GM12878 (cell line): ENCODE data around the gene PLK2. TPM values are rescaled to one million over a fixed set of nuclear protein-coding genes. Genes with fewer than 3 reads are reported as not detected.
A peak's percentile ranks its signal among the peaks of the same experiment; 100 is the strongest.

Experiments
- ATAC-seq: fragments of 200-7000 bp; cut with Tn5 transposase; 3 replicates; pipeline ENCODE4 v1.9.1; 2020; ENCODE audit warnings: mild to moderate bottlenecking, moderate library complexity
- BruUV-seq: library from RNA; stranded (reverse); fragments of 400-500 nt; replicated peaks from 2 replicates; lab custom pipeline; 2021; lab: Mats Ljungman, UMichigan
- CTCF ChIA-PET: fragments of 300-600 bp; sonication (Branson Sonifier 250); formaldehyde crosslinking; extraction: SDS; loops from one replicate; lab custom pipeline; 2021; ENCODE audit warnings: inconsistent platforms; lab: Yijun Ruan, JAX
- POLR2A ChIA-PET: fragments of 350-600 bp; formaldehyde crosslinking; extraction: SDS; loops from one replicate; lab custom pipeline; 2021; ENCODE audit warnings: inconsistent platforms; lab: Charles Lee
- RAD21 ChIA-PET: fragments of 300-600 bp; sonication (Branson Sonifier 250); formaldehyde crosslinking; loops from one replicate; lab custom pipeline; 2023; ENCODE audit warnings: antibody characterized with exemption; ENCODE audit not compliant: unreplicated experiment; lab: Charles Lee
- SMC1A ChIA-PET: fragments of 300-600 bp; sonication (Branson Sonifier 250); formaldehyde crosslinking; loops from one replicate; lab custom pipeline; 2023; ENCODE audit not compliant: unreplicated experiment, uncharacterized antibody; lab: Charles Lee
- DNase-seq: peaks from one replicate; pipeline ENCODE4 v3.0.0-alpha.2; 2011; ENCODE audit warnings: low read depth, low spot score
- FAIRE-seq: peaks from 3 replicates; lab custom pipeline; 2011; peaks lifted over from hg19 to GRCh38; lab: Jason Lieb, UNC
- H2AFZ ChIP-seq: 2 replicates; pipeline ENCODE4 v1.6.0; 2011; ENCODE audit warnings: low read depth, low read length, control low read depth; ENCODE audit not compliant: control insufficient read depth
- H3K27ac ChIP-seq: 2 replicates; pipeline ENCODE4 v1.5.1; 2011; ENCODE audit warnings: control low read depth; ENCODE audit not compliant: control insufficient read depth, insufficient read depth
- H3K27me3 ChIP-seq, 2 experiments: replicated peaks in 1 of 2; 2 replicates each; pipeline versions ENCODE4 v1.6.0 to v1.6.1; 2011; ENCODE audit warnings: low read length in 1 of 2; ENCODE audit not compliant: control insufficient read depth in 2 of 2, insufficient read depth in 2 of 2
- H3K36me3 ChIP-seq, 2 experiments: 2 replicates each; pipeline ENCODE4 v1.5.1; 2011; ENCODE audit warnings: low read length in 1 of 2; ENCODE audit not compliant: control insufficient read depth in 2 of 2, insufficient read depth in 2 of 2
- H3K4me1 ChIP-seq: 2 replicates; pipeline ENCODE4 v1.6.1; 2011; ENCODE audit warnings: mild to moderate bottlenecking, low read length, moderate library complexity, mixed read lengths; ENCODE audit not compliant: control insufficient read depth, insufficient read depth
- H3K4me2 ChIP-seq: 2 replicates; pipeline ENCODE4 v1.6.0; 2011; ENCODE audit warnings: control low read depth; ENCODE audit not compliant: control insufficient read depth, insufficient read depth
- H3K4me3 ChIP-seq: fragments of 200-600 bp; sonication (generic); 2 replicates; pipeline ENCODE4 v1.5.1; 2016
- H3K79me2 ChIP-seq: 2 replicates; pipeline ENCODE4 v1.6.0; 2011; ENCODE audit warnings: low read length; ENCODE audit not compliant: control insufficient read depth, insufficient read depth
- H3K9ac ChIP-seq: 2 replicates; pipeline ENCODE4 v1.8.0; 2011; ENCODE audit warnings: low read length, control low read depth, mixed read lengths; ENCODE audit not compliant: control insufficient read depth, insufficient read depth
- H3K9me3 ChIP-seq: replicated peaks from 3 replicates; pipeline ENCODE4 v1.5.1; 2011; ENCODE audit warnings: mild to moderate bottlenecking, low read length; ENCODE audit not compliant: control insufficient read depth, insufficient read depth
- H4K20me1 ChIP-seq: 2 replicates; pipeline ENCODE4 v1.6.0; 2011; ENCODE audit not compliant: control insufficient read depth, insufficient read depth
- CTCF ChIP-seq, 3 experiments: IDR thresholded peaks in 2 of 3; conservative IDR thresholded peaks in 1 of 3; 2 replicates each; pipeline ENCODE4 v1.5.1; 2011; ENCODE audit warnings: low read depth in 3 of 3, low read length in 3 of 3, mild to moderate bottlenecking in 3 of 3, control low read depth in 2 of 3, moderate library complexity in 2 of 3, inconsistent platforms in 1 of 3, mixed read lengths in 1 of 3; ENCODE audit not compliant: control insufficient read depth in 2 of 3, insufficient read depth in 1 of 3; ENCODE audit errors: extremely low read depth in 1 of 3
- ELK1 ChIP-seq: IDR thresholded peaks from 2 replicates; pipeline ENCODE4 v1.6.1; 2012; ENCODE audit warnings: low read depth, low read length, improper control_type of control experiment
- PBX3 ChIP-seq: IDR thresholded peaks from 2 replicates; pipeline ENCODE4 v1.6.1; 2011; ENCODE audit warnings: mild to moderate bottlenecking, low read depth, low read length, moderate library complexity; ENCODE audit not compliant: insufficient replicate concordance
- RAD21 ChIP-seq: IDR thresholded peaks from 2 replicates; pipeline ENCODE4 v1.6.1; 2011; ENCODE audit warnings: mild to moderate bottlenecking, low read depth, low read length, moderate library complexity; ENCODE audit not compliant: insufficient read depth
- SMC3 ChIP-seq: IDR thresholded peaks from 2 replicates; pipeline ENCODE4 v1.6.1; 2011; ENCODE audit warnings: low read length, improper control_type of control experiment, borderline replicate concordance
- SUZ12 ChIP-seq: fragments of 200-600 bp; sonication (generic); IDR thresholded peaks from one replicate; pipeline ENCODE4 v1.6.1; 2018; ENCODE audit warnings: antibody characterized with exemption, mild to moderate bottlenecking; ENCODE audit not compliant: unreplicated experiment
- ZBED1 ChIP-seq: IDR thresholded peaks from 2 replicates; pipeline ENCODE4 v1.6.1; 2016; ENCODE audit warnings: borderline replicate concordance
- ZNF622 ChIP-seq: fragments of 450-650 bp; IDR thresholded peaks from 2 replicates; pipeline ENCODE4 v1.6.1; 2017; ENCODE audit warnings: mild to moderate bottlenecking, inconsistent platforms
- WGBS: methylation state at CpG from one replicate; pipeline ENCODE4 v1.1.6; 2016; ENCODE audit warnings: low lambda C conversion rate; ENCODE audit not compliant: insufficient replicate concordance, insufficient coverage; ENCODE audit errors: missing lambda C conversion rate; 5-methylcytosine and 5-hydroxymethylcytosine counted together
- in situ Hi-C: fragments of 300-500 bp; cut with MboI; formaldehyde crosslinking; loops from 9 replicates; pipeline ENCODE4 v1.14.3; 2018; ENCODE audit warnings: mixed read lengths
- intact Hi-C: fragments of 100-400 bp; cut with micrococcal nuclease; formaldehyde crosslinking; loops from one replicate; pipeline ENCODE4 v1.14.2; 2022; ENCODE audit not compliant: unreplicated experiment
- polyA plus RNA-seq, 11 experiments: library from polyadenylated mRNA; depleted of rRNA in 4 of 11; unstranded in 6 of 11; stranded (reverse) in 5 of 11; fragments of >200 nt; fragmentation: Nextera tagmentation in 4 of 11; fragmentation: Illumina TruSeq in 1 of 11; extraction: Ambion mirVana in 4 of 11; extraction: Trizol in 1 of 11; gene quantifications; 1 replicate in 1 of 11; 2 replicates in 10 of 11; pipeline versions ENCODE4 v1.2.1 to v1.2.3, GENCODE V29; 2011 to 2016; ENCODE audit warnings: inconsistent platforms in 2 of 11, missing spikeins in 2 of 11, low read depth in 1 of 11
- total RNA-seq, 4 experiments: library from RNA; depleted of rRNA in 3 of 4; stranded (reverse); fragments of >200 nt in 3 of 4; fragmentation: Illumina TruSeq in 1 of 4; extraction: Trizol in 1 of 4; gene quantifications; 2 replicates each; pipeline versions ENCODE4 v1.2.1 to v1.2.3, GENCODE V29; 2013 to 2021

The PLK2 gene
- total and polyA plus RNA-seq, 10 of the 15 experiments (the other 5 are each of a cell fraction or from before 2014, with no cell fraction given), result 0.07 to 3.9 (median 0.52) TPM

GRCh38 chr5:58498340-58498942 lies 38.6 kb upstream of the PLK2 start:
- ChIA-PET RAD21 (interaction anchor here (0.9 kb wide), 1 partner anchor 351 kb away, joined by 3 read pairs; no protein-coding TSS in a partner anchor), POLR2A (no interaction called here), SMC1A (interaction anchor here (0.8 to 5.0 kb wide), 6 partner anchors 8 to 351 kb away, joined by 3 to 28 read pairs (median 4); no protein-coding TSS in a partner anchor)
- no peaks in the 10 kb centered on the region; a peak in 1 of 4 replicates for H3K27me3 ChIP-seq
- no peak overlapping the region for H3K9ac ChIP-seq
- H3K36me3 ChIP-seq, result no peaks in the 10 kb centered on the region
- H3K79me2 ChIP-seq, result no peaks in the 10 kb centered on the region
- no peak overlapping the region for H3K4me2 ChIP-seq
- in situ Hi-C loops, result no loop called here
- peak; percentile 39 for TF ChIP-seq RAD21
- no peak for TF ChIP-seq PBX3
- no peak for TF ChIP-seq SUZ12
- no peak for TF ChIP-seq ELK1
- TF ChIP-seq CTCF (IDR thresholded peaks at IDR 0.05 in 2 of 3, conservative IDR thresholded peaks at IDR 0.05 in 1 of 3; ENCODE audit: control insufficient read depth in 2 of 3, extremely low read depth in 1 of 3, insufficient read depth in 1 of 3, low read depth in 3 of 3, low read length in 3 of 3), result peak; percentile 36 to 44 (median 39); a peak in 4 of 6 replicates
- TF ChIP-seq ZBED1, result no peak
- TF ChIP-seq SMC3, result peak; percentile 48; the same call in 1 of the 2 replicates
- TF ChIP-seq ZNF622, result no peak
- TF ChIP-seq, all 136 proteins: peak for 3
- no peak for DNase-seq
- intact Hi-C loops, result loop anchor here (1.0 kb wide), 1 partner anchor 352 kb away; no protein-coding TSS in a partner anchor
- 0% methylated on average over 2 of the region's 2 CpGs for WGBS
- Histone ChIP-seq H4K20me1 (no peaks in the 10 kb centered on the region), H2AFZ (no peak overlapping the region), H3K4me1 (no peaks in the 10 kb centered on the region), H3K9me3 (no peaks in the 10 kb centered on the region), H3K4me3 (no peak overlapping the region), H3K27ac (no peak overlapping the region)
- CTCF ChIA-PET, result interaction anchor here (1.0 to 4.8 kb wide), 7 partner anchors 10 to 357 kb away, joined by 3 to 73 read pairs (median 3); no protein-coding TSS in a partner anchor
- no peak for ATAC-seq
- no peak for FAIRE-seq
- no TSS peak for BruUV-seq
